Dermis blood vessel endothelial cell (primary cell): Measurements from ENCODE around the gene GOSR2. TPM values are rescaled to one million over a fixed set of nuclear protein-coding genes. Genes with fewer than 3 reads are reported as not detected.
"Not testable (repeated sequence)": the region's sequence is repeated elsewhere in the genome, so short reads cannot be mapped to it uniquely, and the experiment has no call there.

Experiments used
- DNase-seq: peaks from one replicate; pipeline ENCODE4 v3.0.0; 2010
- total RNA-seq: library from RNA; depleted of rRNA; stranded (reverse); fragments of >200 nt; gene quantifications from 2 replicates; pipeline ENCODE4 v1.2.3, GENCODE V29; 2014

The GOSR2 gene
- total RNA-seq, 1 donor from 2014 or later, result 46.6 TPM

- DNase-seq, result no peak
These were observed 45.4 kb downstream of the GOSR2 start for GRCh38 chr17:46968224-46968834.

DNA sequence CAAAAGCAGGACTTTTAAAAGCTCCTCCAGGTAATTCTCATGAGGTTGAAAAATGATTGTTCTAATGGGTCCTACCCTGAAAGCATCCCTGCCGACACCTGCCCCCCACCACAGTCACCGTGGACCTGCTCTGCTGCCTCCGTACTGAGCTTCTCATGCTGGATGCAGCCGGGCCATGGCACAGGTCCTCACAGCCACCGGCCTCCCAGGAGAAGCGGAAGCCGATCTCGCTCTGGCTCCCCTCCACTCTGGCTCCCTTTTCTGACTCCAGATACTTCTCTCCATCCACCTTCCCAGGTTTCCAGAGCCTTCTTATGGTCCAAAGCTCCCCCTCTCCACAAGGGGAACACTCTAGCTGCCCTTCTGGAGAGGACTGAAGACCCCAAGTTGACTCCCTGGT is 45.9 kb downstream of the GOSR2 start:
- DNase-seq, result no peak

DNA sequence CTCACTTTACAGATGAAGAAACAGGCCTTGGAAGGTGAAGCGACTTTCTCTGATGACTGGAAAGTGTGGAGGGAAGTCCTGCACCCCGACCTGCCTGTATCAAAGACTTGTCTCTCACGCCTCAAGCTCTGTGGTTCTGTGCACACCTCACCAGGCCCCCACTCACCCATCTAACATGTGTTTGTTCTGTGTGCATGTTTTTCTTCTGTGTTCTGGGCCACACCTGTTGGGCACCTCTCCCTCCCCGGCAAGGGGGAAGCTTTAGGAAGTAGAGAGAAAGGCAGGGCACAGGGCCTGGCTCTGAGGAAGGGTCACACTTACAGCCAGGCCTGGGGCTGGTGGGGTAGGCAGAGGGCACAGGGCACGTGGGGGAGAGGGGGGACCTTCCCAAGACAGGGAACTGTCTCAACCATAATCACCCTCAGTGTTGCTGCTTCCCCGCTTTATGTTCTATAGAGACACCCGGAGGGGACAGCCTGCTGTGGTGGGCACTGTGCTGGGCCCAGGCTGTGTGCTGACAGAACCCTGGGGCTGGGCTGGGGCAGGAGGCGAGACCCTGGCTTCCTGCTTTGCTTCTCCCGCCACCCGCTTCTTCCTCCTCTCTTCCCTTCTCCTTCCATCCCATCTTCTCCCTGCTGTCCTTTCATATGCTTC is 48.8 kb downstream of the GOSR2 start:
- no peak for DNase-seq

- DNase-seq, result no peak
These were observed 49.4 kb downstream of the GOSR2 start for GRCh38 chr17:46972346-46972745.

DNA sequence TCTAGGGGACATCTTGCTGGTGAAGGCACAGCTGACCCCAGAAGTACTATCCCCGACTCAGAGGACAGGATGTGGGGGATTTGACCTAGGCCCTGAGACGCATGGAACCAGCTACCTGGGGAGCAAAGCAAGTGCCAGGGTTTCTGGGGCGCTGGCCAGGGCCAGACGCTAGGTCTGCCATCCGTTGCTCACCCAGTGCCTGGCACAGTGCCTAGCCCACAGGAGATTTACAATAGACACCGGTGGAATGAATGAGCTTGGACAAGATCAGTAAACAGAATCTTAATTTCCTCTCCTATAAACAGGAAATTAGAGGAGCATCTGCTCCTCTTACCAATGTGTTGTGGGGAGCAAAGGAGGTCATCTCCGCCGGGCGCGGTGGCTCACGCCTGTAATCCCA is 51.1 kb downstream of the GOSR2 start:
- no peak for DNase-seq

GRCh38 chr17:46975287-46975686 is 52.3 kb downstream of the GOSR2 start:
- DNase-seq, result no peak

DNA sequence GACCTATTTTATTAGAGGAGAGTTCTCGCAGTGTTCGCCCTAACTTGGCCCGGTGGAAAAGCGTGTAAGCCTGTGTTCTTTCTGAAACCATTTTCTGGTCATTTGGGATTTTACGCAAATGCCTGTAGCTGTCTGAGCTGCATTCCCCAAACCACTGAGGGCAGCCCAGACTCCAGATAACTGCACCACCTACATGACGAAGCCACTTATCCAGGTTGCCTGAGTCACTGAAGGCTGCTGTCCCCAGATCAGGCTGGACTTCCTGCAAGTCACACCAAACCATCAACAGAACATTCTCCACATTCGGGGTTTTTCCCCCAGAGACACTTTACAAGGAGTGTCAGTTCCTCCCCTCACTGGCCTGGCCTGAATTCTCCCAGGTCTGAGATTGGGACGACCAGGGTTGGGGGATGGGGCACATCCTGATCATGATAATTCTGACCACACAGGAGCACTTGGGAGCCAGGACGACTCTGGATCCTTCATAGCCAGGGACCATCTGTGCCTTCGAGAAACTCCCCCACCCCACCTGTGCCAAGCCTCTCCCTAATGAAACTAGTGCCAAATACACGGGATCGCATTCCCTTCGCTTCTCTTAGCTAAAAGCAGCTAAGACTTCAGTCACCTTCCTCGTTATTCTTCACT is 53.8 kb downstream of the GOSR2 start:
- DNase-seq, result no peak

DNA sequence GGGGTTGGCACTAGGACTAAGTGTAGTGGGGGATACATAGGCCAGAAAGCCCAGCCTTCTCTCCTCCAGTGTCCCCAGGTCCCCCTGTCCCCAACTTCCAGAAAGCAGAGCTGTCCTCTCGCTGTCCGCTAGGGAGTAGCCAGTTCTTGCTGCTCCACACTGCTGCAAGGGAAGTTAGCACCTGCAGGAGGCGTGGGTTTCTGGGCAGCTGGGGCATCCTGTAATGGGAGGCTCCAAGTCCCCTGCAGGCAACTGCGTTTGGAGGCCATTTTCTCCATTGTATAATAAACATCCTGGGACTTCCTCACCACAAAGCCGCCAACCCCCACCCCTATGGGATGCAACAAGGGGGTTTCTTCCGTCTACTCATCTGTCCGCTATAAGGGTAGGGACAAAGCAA is 54.4 kb downstream of the GOSR2 start:
- DNase-seq, result peak; percentile 67

- no peak for DNase-seq
These were observed 55.0 kb downstream of the GOSR2 start for GRCh38 chr17:46977750-46978488.

GRCh38 chr17:46978489-46979146 is 55.7 kb downstream of the GOSR2 start:
- no peak for DNase-seq

GRCh38 chr17:46979147-46979863 is 56.3 kb downstream of the GOSR2 start, which contains the start of gene RPRML:
RPRML (minus strand) TSS chr17:46979253; CDS start chr17:46979007, 246 bp downstream.
- peak; percentile 43 for DNase-seq

DNA sequence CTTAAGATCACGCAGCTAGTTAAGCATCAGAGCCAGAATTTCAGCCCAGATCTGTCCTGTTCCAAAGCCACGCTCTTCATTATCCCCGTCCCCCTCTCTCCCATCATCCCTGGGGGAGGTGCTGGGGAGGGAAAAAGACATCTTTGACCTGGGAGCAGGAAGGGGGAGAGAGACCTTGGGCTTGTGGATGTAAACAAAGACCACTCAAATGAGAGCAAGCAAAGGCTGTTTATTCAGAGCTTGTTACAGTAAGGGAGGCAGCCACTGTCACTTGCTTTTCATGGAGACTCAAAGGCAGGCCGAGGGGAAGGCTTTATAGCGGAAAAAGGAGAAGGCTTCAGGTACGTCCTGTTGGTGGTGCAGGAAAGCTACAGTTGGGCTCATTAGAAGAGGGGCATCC is 59.6 kb downstream of the GOSR2 start:
- no peak for DNase-seq

- DNase-seq, result no peak
These were observed 60.8 kb downstream of the GOSR2 start for GRCh38 chr17:46983782-46984181.

DNA sequence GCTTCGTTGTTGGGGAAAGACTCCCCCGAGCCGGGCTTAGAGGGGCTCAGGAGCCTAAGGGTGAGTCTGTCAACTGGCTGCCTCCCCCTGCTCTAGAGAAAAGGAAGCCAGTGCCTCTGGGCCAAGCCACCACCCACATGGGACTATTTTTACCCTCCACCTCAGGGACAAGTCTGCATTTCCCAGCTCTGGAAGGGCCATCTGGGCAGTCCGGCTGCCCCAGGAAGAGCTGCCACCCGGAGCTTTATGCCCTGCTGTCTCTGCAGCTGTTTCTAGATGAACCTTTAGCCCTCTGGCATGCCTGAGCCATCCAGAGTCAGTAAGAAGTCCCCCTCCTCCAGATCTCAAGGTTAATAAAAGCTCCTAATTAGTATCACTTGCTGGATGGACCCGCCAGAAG is 61.4 kb downstream of the GOSR2 start:
- no peak for DNase-seq

DNA sequence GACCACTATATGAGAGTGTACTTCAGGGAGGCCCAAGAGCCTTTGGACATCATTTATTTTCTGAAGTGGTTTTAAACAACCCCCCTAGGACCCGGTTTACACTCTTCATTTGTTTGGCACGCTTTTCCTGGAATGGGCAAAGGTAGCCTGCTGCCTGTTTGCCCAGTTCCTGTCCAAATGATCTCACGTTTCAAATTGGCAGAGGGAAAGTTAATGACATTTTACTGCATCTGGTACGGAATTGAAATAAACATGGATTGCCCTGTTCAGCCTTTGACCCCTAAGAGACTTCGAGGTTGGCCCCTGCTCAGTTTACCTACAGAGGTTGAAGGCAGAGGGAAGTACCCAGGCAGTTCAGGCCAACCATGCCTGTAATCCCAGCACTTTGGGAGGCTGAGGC is 61.9 kb downstream of the GOSR2 start:
- peak; percentile 78 for DNase-seq

- peak; percentile 27 for DNase-seq
These were observed 63.4 kb downstream of the GOSR2 start for GRCh38 chr17:46986366-46986765.

- not testable (repeated sequence) for DNase-seq
These were observed 65.0 kb downstream of the GOSR2 start for GRCh38 chr17:46987927-46988326.

DNA sequence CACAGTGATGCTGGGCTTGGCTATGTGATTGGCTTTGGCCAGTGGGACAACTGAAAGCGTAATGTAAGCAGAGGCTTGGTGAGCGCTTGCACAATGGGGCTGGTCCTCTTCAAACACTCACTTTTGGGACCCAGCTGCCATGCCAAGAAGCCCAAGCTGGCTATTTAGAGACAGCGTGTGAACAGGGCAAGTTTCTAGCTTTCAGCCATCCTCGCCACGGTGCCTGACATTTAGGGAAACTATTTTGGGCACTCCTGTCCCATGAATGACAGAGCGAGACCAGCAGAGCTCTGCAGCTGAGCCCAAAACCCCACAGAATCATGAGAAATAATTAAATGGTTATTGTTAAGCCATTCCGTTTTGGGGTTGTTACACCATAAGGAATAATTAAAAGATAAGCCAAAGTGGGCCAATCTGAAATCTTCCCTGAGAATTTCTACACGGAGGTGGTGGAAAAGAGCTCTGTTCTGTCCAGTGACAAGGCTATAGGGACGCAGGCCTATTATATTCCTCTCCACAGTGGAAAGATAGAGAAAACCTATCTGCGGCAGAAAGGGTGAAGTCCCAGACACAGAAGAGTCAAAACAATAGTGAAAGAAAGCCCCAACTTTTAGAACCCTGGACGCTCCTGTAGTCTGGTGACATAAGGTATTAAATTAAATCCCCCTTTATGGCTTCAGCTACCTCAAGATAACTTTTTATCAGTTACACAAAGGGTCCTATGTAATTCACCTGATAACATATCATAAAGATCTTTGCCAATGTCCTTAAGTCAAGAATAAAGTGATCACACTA is 66.9 kb downstream of the GOSR2 start:
- DNase-seq, result no peak

DNA sequence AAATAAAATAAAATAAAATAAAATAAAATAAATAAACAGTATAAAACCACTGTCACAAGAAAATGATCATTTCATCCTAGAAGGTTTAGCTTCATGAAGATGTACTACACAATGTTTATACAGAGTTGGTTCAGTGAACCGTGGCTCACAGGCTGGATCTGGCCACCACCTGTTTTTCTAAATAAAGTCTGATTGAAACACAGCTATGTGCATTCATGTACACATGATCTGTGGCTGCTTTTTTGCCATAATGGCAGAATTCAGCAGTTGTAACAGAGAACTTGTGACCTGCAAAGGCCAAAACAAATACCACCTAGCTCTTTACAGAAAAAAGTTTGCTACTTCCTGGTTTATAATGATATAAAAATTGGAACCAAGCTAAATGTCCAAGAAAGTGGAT is 68.7 kb downstream of the GOSR2 start:
- DNase-seq, result no peak
